HG03064 (cell line): ENCODE measurements around the gene RCOR1.
"Not testable (repeated sequence)": the region's sequence is repeated elsewhere in the genome, so short reads cannot be mapped to it uniquely, and the experiment has no call there.

ENCODE experiments used
- ATAC-seq: cut with Tn5 transposase; IDR thresholded peaks from one replicate; pipeline ENCODE4 v1.9.1; 2021; ENCODE audit warnings: low read depth; ENCODE audit not compliant: unreplicated experiment

Gene RCOR1

GRCh38 chr14:102624666-102625065 lies 32.2 kb downstream of the RCOR1 start:
- ATAC-seq = no peak

GRCh38 chr14:102625564-102626296 lies 33.3 kb downstream of the RCOR1 start:
- ATAC-seq = no peak

GRCh38 chr14:102626530-102626929 lies 34.1 kb downstream of the RCOR1 start:
- no peak for ATAC-seq

DNA sequence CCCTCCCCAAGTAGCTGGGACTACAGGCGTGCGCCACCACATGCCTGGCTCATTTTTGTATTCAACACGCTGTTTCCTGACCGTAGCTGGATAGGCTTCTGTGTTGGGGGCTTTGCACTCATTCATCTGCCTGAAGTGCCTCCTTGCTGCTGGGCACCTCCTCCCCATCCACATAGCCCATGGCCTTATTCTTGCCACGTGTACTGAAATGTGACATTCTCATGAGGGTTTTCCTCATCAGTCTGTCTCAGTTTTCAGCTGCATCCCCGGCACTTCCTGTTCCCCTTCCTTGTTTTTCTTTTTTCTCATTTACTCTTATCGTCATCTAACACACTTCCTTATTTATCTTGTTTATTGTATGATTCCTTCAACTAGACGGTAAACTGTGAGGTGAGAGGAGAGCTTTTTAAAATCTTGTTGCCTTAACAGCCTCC lies 36.6 kb downstream of the RCOR1 start:
- no peak for ATAC-seq

DNA sequence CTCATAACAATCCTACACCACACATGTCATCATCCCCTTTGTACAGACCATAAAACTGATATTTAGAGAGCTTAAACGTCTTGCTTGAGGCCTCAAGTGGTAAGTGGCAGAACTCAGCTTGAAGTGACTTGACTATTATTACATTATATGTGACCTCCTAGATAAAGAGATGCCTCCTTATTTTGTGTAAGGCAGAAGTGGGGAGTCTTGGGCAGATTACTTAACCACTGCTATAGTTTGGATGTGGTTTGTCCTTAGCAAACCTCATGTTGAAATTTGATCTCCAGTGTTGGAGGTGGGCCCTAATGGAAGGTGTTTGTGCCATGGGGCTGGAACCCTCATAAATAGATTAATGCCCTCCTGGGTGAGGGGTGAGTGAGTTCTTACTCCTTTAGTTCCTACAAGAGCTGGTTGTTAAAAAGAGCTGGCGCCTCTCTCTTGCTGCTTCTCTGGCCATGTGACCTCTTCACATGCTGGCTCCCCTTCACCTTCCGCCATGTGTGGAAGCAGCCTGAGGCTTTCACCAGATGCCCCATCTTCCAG lies 37.4 kb downstream of the RCOR1 start:
- no peak for ATAC-seq

GRCh38 chr14:102630405-102630804 lies 38.0 kb downstream of the RCOR1 start:
- no peak for ATAC-seq

DNA sequence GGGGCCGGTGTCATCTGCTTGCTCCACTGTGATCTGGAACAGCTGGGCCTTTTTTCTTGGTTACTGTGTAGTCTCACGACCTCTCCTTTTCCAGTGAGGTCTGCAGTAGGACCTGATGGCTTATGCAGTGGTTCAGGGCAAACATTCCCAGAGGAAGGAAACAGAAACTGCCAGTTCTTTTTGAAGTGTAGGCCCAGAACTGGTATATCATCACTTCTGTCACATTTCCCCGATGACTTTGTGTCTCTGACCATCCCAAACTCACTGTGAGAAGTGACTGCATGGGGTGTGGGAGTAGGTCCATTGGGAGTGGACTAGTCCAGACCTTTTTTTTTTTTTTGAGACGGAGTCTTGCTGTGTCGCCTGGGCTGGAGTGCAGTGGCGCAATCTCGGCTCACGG lies 38.4 kb downstream of the RCOR1 start:
- ATAC-seq = no peak

DNA sequence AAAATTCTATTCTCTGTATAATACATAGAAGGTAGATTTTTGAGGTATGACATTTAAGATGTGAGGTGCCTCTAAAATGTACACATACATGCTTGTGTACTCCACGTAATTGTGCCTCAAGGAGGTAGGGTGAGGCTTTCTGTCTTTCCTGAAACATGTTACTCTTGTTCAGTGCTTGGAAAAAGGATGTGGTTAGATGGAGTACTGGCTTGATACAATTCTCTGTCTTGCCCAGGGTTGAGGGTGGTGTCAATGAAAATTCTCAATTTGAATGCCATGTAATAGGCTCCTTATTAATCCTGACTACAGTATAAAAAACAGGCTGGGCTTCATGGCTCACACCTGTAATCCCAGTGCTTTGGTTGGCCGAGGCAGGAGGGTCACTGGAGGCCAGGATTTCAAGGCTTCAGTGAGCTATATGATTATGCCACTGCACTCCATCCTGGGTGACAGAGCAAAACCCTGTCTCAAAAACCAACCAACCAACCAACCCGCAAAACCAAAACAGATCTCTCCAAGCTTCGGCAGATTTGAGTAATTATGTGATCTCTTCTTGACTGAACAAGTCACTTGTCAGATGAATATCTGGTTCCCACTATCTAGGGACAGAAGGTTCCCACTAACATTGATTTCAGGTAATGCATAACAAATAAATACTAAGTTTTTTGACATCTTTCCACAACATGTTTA lies 41.6 kb downstream of the RCOR1 start:
- ATAC-seq = no peak

DNA sequence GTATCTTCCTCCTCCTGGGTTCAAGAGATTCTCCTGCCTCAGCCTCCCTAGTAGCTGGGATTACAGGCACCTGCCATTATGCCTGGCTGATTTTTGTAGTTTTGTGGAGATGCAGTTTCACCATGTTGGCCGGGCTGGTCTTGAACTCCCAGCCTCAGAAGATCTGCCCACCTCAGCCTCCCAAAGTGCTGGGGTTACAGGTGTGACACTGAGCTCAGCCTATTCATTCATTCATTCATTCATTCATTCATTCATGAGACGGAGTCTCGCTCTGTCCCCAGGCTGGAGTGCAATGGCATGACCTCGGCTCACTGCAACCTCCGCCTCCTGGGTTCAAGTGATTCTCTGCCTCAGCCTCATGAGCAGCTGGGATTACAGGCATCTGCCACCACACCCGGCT lies 47.2 kb downstream of the RCOR1 start:
- not testable (repeated sequence) for ATAC-seq

DNA sequence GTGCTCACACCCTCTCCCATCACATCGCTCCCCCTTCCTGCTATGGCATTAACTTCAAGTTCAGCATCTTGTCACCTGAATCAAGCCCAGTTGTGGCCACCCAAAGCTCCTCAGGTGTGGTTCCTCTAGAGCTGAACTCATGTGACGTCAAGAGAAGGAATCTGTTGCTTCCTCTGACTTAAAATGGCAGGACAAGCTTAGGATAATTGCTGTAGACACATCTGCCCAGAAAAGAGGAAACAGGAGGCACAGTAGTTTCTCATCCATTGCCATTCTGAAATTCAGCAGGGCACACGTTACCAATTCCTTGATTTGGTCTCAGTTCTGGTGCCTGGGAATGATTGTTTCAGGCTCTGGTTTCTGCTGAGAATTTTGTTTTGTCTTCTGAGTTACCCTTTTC lies 52.1 kb downstream of the RCOR1 start:
- ATAC-seq = no peak

DNA sequence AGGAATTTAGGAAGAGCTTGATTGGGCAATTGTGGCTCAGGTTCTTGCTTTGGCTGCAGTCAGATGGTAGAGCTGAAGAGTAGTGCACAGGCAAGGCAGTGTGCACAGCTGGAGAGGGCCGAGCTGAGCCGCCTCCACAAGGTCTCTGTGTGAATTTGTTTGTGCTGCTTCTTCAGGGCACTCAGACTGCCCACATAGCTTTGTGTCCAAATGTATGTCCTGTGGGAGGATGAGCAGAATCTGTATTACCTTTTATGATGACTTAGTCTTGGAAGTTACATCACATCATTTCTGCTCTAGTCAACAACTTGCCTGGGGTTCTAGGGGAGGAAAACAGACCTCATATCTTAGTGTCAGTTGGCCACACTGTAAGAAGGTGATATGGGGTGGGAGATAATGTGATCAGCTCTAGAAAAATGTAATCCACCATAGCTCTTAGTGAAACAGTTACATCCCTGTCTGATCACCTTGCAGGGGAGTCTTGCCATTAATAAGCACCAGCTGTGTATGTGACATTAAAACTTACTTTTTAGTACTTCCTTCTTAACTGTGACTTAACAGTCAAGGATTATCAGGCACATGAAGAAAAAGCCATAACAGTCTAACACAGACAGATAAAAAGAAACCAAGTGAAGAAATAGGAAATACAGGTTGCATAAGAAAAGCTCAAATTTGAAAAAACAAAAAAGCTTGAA lies 53.4 kb downstream of the RCOR1 start:
- ATAC-seq = no peak

DNA sequence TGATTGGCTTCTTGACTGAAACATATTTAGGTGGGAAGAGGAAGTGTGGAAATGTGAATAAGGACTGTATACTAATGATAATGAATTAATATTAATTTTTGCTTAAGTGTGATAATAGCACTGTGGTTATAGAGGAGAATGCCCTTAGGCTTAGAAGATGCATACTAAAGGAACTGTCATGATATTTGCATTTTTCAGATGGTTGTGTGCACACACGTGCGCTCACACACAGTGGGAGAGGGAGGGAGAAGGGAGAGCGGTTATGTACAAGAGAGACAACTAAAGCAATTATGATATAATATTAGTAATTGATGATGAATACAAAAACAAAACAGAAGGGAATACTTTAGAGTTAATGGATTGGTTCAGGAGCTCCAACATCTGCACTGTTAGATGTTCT lies 54.2 kb downstream of the RCOR1 start:
- no peak for ATAC-seq

GRCh38 chr14:102652194-102652593 lies 59.7 kb downstream of the RCOR1 start:
- ATAC-seq = no peak

DNA sequence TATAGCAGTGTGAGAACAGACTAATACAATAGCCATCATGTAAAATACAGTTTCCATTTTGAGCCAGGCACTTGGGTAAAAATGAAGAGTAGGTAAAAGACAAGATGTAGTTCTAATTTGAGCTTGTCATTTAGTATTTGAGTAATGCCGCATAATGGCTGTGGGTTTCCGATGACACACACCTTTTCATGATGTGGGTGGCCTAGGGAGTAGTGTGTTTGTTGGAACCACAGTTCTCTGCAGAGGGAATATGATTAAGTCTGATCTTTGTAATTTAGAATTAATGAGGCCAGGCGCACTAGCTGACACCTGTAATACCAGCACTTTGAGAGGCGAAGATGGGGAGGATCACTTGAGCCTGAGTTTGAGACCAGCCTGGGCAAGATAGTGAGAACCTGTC lies 61.8 kb downstream of the RCOR1 start:
- ATAC-seq = no peak

GRCh38 chr14:102655137-102655536 lies 62.7 kb downstream of the RCOR1 start:
- no peak for ATAC-seq

- ATAC-seq = no peak
These were observed 67.3 kb downstream of the RCOR1 start for GRCh38 chr14:102659797-102660196.

DNA sequence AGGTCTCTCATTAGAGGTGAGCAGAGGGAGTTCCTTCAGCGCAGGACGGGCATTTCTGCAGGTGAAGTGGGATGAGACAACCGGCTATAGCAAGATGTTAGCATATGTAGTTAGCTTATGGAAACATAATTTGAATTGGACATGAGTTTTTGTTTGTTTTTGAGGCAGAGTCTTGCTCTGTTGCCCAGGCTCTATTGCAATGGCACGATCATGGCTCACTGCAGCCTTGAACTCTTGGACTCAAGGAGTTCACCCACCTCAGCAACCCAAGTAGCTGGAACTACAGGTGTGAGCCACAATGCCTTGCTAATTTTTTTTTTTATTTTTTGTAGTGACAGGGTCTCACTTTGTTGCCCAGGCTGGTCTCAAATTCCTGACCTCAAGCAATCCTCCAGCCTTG lies 69.2 kb downstream of the RCOR1 start:
- ATAC-seq = no peak

DNA sequence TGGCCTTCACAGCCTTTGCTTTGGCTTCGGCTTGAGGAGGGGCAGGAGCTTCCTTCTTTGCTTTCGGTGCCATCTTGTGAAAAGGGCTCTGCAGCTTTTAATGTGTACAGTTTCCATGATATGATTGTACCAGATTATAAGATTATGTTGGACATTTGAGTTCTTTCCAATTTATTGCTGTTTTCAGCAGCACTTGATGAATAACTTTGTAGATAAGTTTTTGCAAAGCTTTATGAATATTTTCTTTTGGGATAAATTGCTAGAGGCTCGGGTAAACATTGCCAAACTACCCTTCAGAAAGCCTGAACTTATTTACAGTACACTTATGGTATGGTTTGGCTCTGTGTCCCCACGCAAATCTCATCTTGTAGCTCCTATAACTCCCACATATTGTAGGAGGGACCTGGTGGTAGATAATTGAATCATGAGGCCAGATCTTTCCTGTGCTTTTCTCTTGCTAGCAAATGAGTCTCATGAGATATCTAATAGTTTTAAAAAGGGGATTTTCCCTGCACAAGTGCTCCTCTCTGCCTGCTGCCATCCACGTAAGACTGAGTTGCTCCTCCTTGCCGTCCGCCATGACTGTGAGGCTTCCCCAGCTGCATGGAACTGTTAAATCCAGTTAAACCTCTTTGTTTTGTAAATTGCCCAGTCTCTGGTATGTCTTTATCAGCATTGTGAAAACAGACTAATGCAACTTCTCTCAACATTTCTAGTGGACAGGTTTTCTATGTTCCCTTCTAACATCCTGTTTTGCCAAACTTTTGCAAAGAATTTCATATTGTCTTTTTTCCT lies 70.4 kb downstream of the RCOR1 start:
- ATAC-seq = no peak

GRCh38 chr14:102663440-102663839 lies 71.0 kb downstream of the RCOR1 start:
- ATAC-seq = no peak

DNA sequence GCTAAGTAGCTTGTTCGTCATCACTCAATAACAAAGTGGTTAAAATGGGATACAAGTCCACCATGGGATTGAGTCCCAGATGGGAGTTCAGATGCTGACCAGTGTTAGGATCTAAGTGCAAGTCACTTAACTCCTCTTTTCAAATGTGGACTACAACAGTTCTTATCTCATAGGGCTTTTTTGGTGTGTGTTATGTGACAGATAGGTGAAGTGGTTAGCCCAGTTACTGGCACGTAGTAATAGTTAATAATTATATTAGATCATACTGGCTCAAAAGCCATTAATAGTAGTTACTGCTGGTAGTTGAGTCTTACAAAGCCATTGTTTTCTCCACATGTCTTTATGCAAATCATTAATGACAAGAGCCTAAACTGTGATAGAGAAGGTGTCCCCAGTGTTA lies 73.2 kb downstream of the RCOR1 start:
- no peak for ATAC-seq

- no peak for ATAC-seq
These were observed 74.2 kb downstream of the RCOR1 start for GRCh38 chr14:102666635-102667034.
